ENCODE data around the gene RNPS1.

GRCh38 chr16:2284001-2284770 is 16.3 kb upstream of the RNPS1 start:
- no peak for TF ChIP-seq CTCF (IDR thresholded peaks at IDR 0.05)
- no peak for TF ChIP-seq POLR2A (IDR thresholded peaks at IDR 0.05)

All from adrenal gland (tissue), 5 donors.